Testis (tissue), 3 donors: ENCODE results near the gene GCSH. TPM values are rescaled to one million over a fixed set of nuclear protein-coding genes. Genes with fewer than 3 reads are reported as not detected.
A peak's percentile ranks its signal among the peaks of the same experiment; 100 is the strongest.

Source experiments
- DNase-seq: peaks from one replicate; pipeline ENCODE4 v3.0.0-alpha.2; 2019
- H3K27ac ChIP-seq, 2 donors: fragments of 200-600 bp; sonication (generic); one replicate each; pipeline ENCODE4 v1.5.1; 2019
- H3K27me3 ChIP-seq: fragments of 200-600 bp; sonication (generic); one replicate; pipeline ENCODE4 v1.5.1; 2019
- H3K36me3 ChIP-seq: fragments of 200-600 bp; sonication (generic); one replicate; pipeline ENCODE4 v1.5.1; 2017; ENCODE audit warnings: low read depth; ENCODE audit errors: missing control alignments
- H3K4me1 ChIP-seq: fragments of 200-600 bp; sonication (generic); one replicate; pipeline ENCODE4 v1.5.1; 2019
- H3K4me3 ChIP-seq, 2 donors: fragments of 200-600 bp; sonication (generic); one replicate each; pipeline ENCODE4 v1.5.1; 2017 to 2019
- H3K9me3 ChIP-seq: fragments of 200-600 bp; sonication (generic); one replicate; pipeline ENCODE4 v1.5.1; 2017
- POLR2A ChIP-seq: fragments of 450-650 bp; IDR thresholded peaks from one replicate; pipeline ENCODE4 v1.6.1; 2017; ENCODE audit warnings: antibody characterized with exemption, mild to moderate bottlenecking, moderate library complexity
- WGBS, 2 donors: methylation state at CpG; one replicate each; pipeline ENCODE4 v1.1.5; 2018; 5-methylcytosine and 5-hydroxymethylcytosine counted together
- intact Hi-C: fragments of 100-400 bp; cut with DNase I; formaldehyde crosslinking; loops from one replicate; pipeline ENCODE4 v1.15.1; 2023; ENCODE audit warnings: low total_unique reads
- polyA plus RNA-seq: library from polyadenylated mRNA; stranded (reverse); fragments of 350-450 nt; fragmentation: Illumina TruSeq; extraction: RNeasy Lipid Tissue Mini Kit (QIAGEN cat#74804); gene quantifications from one replicate; pipeline ENCODE4 v1.2.3, GENCODE V29; 2014; ENCODE audit warnings: low read depth, low replicate concordance; ENCODE audit not compliant: insufficient read depth
- small RNA-seq, 2 donors: library from RNA; depleted of rRNA; stranded (forward); fragments of <200 nt; gene quantifications; one replicate each; pipeline ENCODE3, GENCODE V24; 2016
- total RNA-seq, 2 donors: library from RNA; depleted of rRNA; stranded (reverse); fragments of >200 nt; gene quantifications; one replicate each; pipeline ENCODE4 v1.2.3, GENCODE V29; 2016
- TF ChIP-seq, protein P1 (sequence below), 3 experiments: fragments of 450-650 bp in 2 of 3; fragments of 200-600 bp in 1 of 3; sonication (generic) in 1 of 3; IDR thresholded peaks; one replicate each; pipeline ENCODE4 v1.5.1; 2016 to 2019; ENCODE audit warnings: antibody characterized with exemption in 3 of 3, mild to moderate bottlenecking in 2 of 3, moderate library complexity in 1 of 3

Gene GCSH
- total and polyA plus RNA-seq, 3 donors from 2014 or later = 10.3 to 19.4 (median 18.4) TPM

DNA sequence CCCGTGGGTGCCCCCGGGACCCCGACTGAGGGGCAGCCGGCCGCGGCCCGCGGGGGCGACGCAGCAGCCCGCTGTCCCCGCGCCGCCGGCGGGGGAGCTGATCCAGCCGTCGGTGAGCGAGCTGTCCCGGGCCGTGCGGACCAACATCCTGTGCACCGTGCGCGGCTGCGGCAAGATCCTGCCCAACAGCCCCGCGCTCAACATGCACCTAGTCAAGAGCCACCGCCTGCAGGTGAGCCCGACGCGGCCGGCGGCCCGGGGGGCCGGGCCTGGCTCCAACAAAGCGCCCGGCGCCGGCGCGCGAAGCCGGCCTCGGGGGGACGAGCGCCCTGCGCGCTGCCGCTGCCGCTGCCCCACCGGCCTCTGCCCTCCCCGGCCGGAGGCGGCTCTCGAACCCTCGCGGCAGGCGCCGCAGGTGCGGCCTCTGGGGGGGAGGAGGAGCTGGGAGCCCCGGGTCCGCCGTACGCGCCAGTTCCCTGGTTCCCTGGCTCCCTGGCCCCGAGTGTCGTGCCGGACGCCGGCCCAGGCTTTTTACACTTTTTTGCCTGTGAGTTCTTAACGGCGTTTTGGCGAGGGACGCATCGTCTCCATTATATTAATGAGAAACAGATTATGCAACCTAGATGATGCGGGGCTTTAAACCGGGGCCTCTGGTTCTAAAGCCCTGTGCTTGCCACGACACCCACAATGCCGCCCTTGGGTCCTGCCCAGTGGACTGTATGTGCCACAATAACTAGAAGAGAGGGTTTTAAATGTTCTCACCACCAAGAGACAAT, 60.0 kb downstream of the GCSH start:
- 0% methylated on average over 28 to 58 of the region's 80 CpGs for WGBS, 2 donors
- DNase-seq = peak; percentile 40
- no peak for TF ChIP-seq POLR2A
- TF ChIP-seq, protein P1, sequence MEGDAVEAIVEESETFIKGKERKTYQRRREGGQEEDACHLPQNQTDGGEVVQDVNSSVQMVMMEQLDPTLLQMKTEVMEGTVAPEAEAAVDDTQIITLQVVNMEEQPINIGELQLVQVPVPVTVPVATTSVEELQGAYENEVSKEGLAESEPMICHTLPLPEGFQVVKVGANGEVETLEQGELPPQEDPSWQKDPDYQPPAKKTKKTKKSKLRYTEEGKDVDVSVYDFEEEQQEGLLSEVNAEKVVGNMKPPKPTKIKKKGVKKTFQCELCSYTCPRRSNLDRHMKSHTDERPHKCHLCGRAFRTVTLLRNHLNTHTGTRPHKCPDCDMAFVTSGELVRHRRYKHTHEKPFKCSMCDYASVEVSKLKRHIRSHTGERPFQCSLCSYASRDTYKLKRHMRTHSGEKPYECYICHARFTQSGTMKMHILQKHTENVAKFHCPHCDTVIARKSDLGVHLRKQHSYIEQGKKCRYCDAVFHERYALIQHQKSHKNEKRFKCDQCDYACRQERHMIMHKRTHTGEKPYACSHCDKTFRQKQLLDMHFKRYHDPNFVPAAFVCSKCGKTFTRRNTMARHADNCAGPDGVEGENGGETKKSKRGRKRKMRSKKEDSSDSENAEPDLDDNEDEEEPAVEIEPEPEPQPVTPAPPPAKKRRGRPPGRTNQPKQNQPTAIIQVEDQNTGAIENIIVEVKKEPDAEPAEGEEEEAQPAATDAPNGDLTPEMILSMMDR (IDR thresholded peaks at IDR 0.05) = no peak
- peaks cover 13% of the 10 kb centered on the region for H3K4me1 ChIP-seq
- intact Hi-C loops = no loop called here
- no peaks in the 10 kb centered on the region for H3K9me3 ChIP-seq
- peak overlapping the region; percentile 70 to 89 for H3K4me3 ChIP-seq
- H3K27me3 ChIP-seq = no peaks in the 10 kb centered on the region
- H3K36me3 ChIP-seq = no peaks in the 10 kb centered on the region
- peak overlapping the region in 1 of 2 donors; percentile 76 for H3K27ac ChIP-seq

DNA sequence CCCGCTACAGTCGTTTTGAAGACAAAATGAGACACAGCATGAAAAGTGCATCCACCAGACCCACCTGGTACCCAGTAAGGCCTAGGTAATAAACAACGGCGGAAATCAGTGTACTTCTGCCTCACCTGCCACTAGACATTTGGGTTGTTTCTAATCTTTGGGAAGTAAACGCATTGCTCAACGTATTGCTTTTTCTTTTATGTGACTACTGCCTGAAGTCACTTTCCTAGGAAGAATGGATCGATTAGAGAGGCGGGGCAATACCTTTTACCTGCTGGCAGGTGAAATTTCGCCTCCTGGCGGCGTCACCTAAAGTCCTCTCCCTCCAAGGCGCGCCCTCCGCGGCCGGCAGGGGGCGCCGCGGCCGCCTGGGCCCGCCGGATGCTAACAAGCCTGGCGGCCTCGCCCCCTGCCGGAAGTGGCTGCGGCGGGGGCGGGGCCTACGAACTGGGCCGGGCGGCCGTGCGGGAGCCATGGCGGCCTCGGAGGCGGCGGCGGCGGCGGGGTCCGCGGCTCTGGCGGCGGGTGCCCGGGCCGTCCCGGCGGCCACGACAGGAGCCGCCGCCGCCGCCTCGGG, 60.7 kb downstream of the GCSH start, which contains the start of gene ATMIN:
Gene ATMIN (plus strand): TSS at position 445 of the 577 bp plus-strand sequence. CDS start 29 bp downstream, at position 474.
- no peak for TF ChIP-seq POLR2A
- TF ChIP-seq, protein P1 (IDR thresholded peaks at IDR 0.05) = peak; percentile 93 to 99 (median 95)
- peak; percentile 90 for DNase-seq
- intact Hi-C loops = no loop called here

More for the DNA sequence above, 60.7 kb downstream of the GCSH start, which contains the start of gene ATMIN:
- Histone ChIP-seq H3K27me3 (no peaks in the 10 kb centered on the region), H3K36me3 (no peaks in the 10 kb centered on the region), H3K27ac (peak within 1 kb of the TSS in 1 of 2 donors; percentile 76), H3K4me3 (peak within 1 kb of the TSS; percentile 70 to 89), H3K4me1 (peaks cover 13% of the 10 kb centered on the region), H3K9me3 (no peaks in the 10 kb centered on the region)
- 7 to 20% methylated on average over 6 to 31 of the region's 54 CpGs for WGBS, 2 donors

Small RNAs within 50 kb of the gene (small RNA-seq; reads per million reads assigned to genes)
- gene AC092718.3 (0 reads per million in 2 donors), gene RNU6-1191P (0 reads per million in 2 donors)

Other genes with a start within 250 kb of the GCSH start
- gene CMC2, start 89.5 kb downstream of the GCSH start, total RNA-seq = 10 to 100 TPM; 63.7 to 84.1 TPM
- 184 TPM for gene CMC2, start 89.5 kb downstream of the GCSH start, polyA plus RNA-seq
- 10 to 100 TPM; 11.5 to 39.1 TPM for gene CENPN, start 89.2 kb downstream of the GCSH start, total RNA-seq
- gene CENPN, start 89.2 kb downstream of the GCSH start, polyA plus RNA-seq = 19.3 TPM
- 10 to 100 TPM; 53.6 to 65.2 TPM for gene ATMIN, start 60.6 kb downstream of the GCSH start, total RNA-seq
- 97.3 TPM for gene ATMIN, start 60.6 kb downstream of the GCSH start, polyA plus RNA-seq
- 10 to 100 TPM; 10.2 to 15.2 TPM for gene C16orf46, start 19.2 kb downstream of the GCSH start, total RNA-seq
- gene C16orf46, start 19.2 kb downstream of the GCSH start, polyA plus RNA-seq = 7.7 TPM
- gene BCO1, start 142.3 kb upstream of the GCSH start, total RNA-seq = 1 to 10 TPM in 1 of 2 donors, under 1 TPM in 1; 0.87 to 1.2 TPM
- gene BCO1, start 142.3 kb upstream of the GCSH start, polyA plus RNA-seq = 0.62 TPM
- 10 to 100 TPM; 10.7 to 10.9 TPM for gene GAN, start 218.6 kb upstream of the GCSH start, total RNA-seq
- 2.4 TPM for gene GAN, start 218.6 kb upstream of the GCSH start, polyA plus RNA-seq